T-helper 2 cell treated with Interferon-gamma antibody and Interleukin-4, amounts not matched to agents 100 ng/mL and 5 ng/mL, for 36 hours (primary cell): ENCODE results near the gene HMCN2. TPM values are rescaled to one million over a fixed set of nuclear protein-coding genes. Genes with fewer than 3 reads are reported as not detected.

Source experiments
- intact Hi-C: fragments of 100-400 bp; cut with micrococcal nuclease; formaldehyde crosslinking; loops from one replicate; pipeline ENCODE4 v1.15.1; 2023
- total RNA-seq: library from RNA; stranded (reverse); gene quantifications from 2 replicates; pipeline ENCODE4 v1.2.3, GENCODE V29; 2022

Gene HMCN2
- total RNA-seq, 1 donor from 2014 or later: not detected

DNA sequence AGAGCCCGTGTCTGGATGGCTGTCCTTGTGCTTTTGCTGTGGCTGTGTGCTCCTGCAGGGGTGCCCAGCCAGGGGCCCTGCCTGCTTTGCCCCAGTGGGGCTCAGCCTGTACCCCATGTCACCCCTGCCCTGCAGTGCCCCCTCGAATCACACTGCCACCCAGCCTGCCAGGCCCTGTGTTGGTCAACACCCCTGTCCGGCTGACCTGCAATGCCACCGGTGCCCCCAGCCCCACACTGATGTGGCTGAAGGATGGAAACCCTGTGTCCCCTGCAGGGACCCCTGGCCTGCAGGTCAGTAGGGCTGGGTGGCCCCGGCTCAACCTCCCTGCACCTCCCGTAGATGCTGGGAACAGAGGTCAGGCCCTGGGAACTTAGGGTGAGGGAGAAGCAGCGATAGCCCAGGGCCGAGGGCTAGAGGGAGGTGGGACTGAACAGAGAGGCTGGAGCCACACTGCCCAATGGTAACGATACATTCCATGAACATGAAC lies 96.4 kb downstream of the HMCN2 start:
- intact Hi-C loops: no loop called here

DNA sequence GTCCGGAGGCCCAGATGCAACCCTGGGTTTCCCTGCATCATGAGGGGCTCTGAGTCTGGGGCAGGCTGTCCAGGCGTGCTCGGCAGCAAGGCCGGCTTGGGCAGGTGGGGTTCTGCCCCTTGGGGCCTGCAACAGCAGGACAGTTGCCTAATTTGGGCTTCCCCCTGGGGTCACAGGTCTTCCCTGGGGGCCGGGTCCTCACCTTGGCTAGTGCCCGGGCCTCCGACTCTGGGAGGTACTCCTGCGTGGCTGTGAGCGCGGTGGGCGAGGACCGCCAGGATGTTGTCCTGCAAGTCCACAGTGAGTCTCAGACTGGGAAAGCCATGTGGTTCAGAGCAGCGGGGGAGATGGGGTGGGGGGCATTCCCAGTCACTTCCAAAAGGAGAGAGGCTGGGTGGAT lies 97.1 kb downstream of the HMCN2 start:
- intact Hi-C loops: no loop called here

DNA sequence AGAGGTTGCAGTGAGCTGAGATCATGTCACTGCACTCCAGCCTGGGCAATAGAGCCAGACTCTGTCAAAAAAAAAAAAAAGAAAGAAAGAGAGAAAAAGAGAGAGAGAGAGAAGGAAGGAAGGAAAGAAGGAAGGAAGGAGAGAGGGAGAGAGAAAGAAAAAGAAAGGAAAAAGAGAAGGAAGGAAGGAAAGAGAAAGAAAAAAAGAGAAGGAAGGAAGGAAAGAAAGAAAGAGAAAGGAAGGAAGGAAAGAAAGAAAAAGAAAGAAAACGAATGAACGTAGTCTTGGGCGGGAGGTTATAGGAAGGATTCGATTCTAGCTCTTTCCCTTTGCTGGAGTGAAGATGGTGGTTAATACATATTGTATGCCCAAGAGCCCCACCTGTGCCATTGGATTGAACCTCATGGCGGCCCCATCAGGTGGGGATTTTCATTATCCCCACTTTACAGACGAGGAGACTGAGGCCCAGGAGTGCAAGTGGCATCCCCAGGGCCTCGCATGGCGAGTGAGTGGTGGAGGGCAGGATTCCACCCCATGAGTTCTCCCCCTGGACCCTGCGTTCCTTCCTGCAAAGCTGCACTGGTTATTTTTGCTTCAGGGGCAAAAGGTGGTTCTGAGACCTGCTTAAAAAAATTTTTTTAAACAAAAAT lies 98.3 kb downstream of the HMCN2 start:
- intact Hi-C loops: no loop called here

DNA sequence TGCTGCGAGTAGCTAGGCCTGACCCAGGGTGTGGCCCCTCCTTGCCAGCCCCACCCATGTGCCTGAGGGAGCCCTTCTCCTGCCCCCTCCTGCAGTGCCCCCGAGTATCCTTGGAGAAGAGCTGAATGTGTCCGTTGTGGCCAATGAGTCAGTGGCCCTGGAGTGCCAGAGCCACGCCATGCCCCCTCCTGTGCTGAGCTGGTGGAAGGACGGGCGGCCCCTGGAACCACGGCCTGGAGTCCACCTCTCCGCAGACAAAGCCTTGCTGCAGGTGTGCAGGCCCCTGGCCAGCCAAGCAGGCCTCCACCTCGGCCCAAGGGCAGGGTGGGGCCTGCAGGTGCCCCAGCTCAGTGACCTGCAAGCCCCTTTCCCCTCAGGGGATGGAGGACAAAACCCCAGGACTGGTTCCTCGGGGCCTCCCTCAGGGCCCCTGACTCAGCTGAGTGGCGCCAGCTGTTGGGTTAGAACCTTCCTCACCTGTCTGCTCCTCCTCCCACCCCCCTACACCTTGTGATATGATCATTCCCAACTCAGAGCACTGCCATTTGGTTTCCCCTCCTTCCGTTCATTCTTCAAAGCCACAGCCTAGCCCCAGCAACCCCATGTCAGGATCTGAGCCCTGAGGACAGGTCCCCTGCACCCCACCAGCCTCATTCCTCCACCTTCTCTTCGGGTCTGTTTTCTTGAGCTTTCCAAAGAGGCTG lies 99.2 kb downstream of the HMCN2 start:
- intact Hi-C loops: no loop called here

DNA sequence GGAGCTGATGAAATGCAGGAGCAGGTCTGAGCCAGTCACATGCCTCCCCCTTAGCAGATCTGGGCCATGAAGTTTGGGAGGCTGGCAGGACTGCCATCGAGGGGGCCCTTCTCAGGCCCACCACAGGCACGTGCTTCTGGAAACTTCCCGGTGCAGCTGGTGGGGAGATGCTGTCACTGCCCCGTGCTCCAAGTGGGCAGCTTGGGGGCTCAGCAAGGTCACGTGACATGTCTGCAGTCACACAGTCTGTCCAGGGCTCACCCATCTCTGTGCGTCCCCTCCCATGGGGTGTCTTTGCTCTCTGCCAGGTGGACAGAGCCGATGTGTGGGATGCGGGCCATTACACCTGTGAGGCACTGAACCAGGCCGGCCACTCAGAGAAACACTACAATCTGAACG lies 99.8 kb downstream of the HMCN2 start:
- intact Hi-C loops: no loop called here

DNA sequence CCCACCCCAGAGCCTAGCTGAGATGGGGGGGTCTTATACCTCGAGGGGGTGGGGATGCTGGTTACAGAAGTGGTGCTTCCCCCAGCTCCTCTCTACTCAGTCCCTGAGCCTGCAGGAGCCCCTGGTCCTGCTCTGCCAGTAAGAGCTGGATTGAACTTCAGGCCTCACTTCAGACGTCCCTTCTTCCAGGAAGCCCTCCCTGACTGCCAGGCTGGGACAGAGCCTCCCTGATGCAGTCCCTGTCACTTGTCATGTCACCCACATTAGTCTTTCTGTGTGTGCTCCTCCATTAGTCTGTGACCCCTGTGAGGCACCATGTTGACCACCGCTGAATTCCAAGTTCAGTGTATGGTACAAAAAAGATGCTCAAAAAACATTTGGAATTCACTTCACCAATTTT lies 100.5 kb downstream of the HMCN2 start:
- intact Hi-C loops: no loop called here

DNA sequence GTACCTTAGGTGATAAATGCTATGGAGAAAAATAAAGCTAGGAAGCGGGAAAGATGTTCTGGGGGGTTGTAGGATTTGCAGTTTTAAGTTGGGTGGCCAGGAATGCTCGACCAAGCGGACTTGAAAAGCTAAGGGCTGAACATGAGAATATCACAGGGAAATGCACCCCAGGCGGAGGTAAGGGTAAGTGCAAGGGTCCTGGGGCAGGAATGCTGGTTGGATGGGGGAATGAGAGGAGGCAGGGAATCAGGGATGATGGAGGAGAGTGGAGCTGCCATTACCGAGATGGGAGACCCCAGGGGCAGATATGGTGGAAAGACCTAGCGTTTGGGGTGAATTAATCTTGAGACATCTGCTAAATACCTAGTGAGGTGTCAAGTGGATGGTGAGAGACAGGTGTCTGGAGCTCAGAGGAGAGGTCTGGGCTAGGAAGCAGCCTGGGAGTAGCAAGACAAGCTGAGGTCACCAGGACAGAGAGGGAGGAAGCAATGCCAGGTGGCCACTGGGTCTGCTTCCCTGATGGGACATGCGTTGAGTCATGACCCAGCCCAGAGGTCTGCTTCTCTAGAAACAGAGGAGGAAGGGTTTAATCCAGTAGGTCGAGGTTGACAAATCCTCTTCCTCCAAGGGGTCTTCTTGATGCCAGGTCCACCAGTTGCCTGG lies 101.5 kb downstream of the HMCN2 start:
- intact Hi-C loops: no loop called here

DNA sequence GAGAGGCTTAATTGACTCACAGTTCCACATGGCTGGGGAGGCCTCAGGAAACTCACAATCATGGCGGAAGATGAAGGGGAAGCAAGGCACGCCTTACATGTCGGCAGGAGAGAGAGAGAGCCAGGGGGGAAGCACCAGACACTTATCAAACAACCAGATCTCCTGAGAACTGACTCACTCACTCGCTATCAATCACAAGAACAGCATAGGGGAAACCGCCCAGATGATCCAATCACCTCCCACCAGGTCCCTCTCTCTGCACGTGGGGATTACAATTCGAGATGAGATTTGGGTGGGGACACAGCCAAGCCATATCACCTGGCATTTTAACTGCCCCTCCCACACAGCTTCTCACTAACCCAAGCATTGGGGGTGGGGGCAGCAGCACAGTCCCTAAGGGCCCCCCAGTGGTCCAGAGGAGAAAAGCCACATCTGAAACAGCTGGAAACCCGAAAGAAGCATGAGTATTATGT lies 103.1 kb downstream of the HMCN2 start:
- intact Hi-C loops: no loop called here

DNA sequence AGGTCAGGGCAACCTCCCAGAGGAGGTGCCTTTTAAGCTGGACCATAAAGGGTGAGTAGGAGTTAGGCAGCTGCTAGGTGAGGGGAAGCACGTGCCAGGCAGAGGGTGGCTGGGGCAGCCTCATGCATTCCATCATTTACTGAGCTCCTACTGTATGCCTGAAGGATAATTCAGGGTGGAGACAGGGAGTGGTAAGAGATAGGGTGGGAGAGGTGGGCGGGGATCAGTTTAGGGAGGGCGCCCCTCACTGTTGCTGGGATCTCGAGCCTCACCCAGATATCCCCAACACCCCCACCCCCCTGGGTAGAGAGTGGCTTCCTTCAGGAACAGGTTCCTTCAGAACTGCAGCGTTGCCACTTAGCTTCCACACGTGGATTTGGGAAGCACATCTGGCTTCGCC lies 104.7 kb downstream of the HMCN2 start:
- intact Hi-C loops: no loop called here

DNA sequence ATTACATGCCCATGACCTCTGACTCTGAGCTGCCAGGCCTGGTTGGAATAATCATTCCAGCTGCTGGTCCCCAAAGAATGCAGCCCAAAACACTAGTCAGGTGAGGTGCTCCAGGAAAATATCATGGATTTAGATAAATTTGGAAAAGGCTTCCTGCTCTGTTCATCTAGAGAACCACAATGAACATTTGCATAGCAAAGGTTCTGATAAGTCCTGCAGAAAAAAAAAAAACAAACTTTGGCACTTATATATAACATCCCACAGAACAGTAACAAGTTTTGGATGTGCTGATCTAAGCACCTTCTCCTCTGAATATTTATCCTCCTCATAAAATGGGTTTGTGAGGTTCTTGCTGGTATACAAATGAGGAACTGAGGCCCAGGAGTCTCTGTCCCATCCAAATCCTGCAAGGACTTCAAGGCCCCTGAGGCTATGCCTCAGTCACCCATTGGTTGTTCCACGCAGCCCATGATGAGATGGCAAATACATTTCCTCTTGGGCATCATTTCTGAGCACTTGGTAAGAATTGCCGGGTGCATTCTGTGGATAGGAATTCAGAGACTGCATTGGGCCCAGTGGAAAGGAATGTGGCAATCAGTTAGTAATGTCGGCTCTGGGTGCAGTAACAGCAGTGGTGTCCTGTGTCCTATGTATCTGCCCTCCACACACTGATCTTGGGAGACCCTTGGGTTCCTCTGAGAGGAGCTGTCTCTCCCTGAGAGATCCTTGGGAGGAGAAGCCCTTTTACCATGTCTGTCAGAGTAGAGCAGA lies 105.8 kb downstream of the HMCN2 start:
- intact Hi-C loops: no loop called here

DNA sequence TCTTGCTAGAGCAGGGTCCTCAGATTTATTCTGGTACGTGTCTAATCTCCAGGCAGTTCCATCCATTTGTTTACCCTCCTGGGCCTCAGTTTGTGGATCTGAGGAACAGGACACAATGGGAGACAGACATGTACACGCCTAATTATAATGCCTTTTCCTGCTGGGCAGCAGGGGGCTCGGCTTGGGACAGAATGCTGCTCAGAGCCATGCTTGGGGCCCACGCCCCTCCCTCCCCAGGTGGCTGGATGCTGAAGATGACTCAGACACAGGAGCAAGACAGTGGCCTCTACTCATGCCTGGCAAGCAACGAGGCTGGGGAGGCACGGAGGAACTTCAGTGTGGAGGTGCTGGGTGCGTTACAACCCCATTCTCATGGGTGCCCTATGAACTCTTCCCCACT lies 106.5 kb downstream of the HMCN2 start:
- intact Hi-C loops: no loop called here

DNA sequence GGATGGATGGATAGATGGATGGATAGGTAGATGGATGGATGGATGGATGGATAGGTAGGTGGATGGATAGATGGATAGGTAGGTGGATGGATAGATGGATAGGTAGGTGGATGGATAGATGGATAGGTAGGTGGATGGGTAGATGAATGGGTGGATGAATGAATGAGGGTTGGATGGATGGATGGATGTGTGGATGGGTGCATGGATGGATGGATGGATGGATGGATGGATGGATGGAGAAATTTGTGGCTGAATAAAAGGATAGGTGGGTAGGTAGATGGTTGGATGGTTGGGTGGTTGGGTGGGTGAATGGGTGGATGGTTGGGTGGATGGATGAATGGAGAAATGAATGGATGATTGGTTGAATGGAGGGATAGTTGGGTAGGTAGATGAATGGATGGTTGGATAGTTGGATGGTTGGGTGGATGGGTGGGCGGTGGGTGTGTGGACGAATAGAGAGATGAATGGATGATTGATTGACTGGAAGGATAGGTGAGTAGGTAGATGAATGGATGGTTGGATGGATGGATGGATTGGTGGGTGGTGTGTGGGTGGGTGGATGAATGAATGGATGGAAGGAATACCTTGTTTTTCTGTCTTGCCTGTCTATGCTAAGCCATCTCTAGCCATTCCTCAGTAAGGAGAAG lies 108.2 kb downstream of the HMCN2 start:
- intact Hi-C loops: no loop called here

DNA sequence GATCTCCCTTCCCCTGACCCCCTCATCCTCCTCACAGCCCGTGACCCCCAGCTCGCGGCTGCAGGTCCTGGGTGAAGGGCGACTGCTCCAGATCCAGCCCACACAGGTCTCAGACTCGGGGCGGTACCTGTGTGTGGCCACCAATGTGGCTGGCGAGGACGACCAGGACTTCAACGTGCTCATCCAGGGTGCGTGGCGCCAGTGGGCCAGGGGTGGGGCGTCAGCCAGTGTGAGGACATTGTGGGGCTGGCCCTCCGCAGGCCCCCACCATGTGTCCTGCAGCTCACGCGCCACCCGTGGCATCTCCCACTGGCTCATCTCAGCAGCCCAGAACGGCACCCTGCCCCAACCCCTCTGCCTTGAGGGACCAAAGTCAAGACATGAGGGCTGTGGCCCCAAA lies 112.1 kb downstream of the HMCN2 start:
- intact Hi-C loops: no loop called here

DNA sequence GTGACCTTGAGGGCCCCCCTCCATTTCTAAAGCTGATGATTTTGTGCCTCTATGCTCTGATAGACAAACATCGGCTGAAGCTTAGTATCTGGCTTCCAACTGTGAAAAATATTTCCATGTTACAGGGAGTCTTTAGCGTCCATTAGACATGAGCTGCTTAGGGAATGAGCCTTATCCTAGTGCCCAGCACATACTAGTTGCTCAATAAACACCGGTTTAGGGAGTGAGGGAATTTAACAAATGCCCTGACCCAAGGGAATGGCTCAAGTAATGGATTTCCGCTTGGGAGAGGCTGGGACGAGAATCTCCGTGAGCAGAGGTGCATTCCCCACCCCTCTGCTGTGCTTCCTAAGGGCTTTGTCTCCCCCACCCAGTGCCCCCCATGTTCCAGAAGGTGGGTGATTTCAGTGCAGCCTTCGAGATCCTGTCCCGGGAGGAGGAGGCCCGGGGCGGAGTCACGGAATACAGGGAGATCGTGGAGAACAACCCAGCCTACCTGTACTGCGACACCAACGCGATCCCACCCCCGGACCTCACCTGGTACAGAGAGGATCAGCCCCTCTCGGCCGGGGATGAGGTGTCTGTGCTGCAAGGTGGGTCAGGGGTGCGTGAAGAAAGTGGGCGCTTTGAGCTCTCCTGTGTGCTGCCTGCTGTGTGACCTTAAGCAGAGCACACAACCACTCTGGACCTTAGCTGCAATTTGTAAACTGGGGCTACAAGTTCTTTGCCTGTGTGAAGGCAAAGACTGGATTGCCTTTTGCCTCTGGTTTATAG lies 113.5 kb downstream of the HMCN2 start:
- intact Hi-C loops: no loop called here

DNA sequence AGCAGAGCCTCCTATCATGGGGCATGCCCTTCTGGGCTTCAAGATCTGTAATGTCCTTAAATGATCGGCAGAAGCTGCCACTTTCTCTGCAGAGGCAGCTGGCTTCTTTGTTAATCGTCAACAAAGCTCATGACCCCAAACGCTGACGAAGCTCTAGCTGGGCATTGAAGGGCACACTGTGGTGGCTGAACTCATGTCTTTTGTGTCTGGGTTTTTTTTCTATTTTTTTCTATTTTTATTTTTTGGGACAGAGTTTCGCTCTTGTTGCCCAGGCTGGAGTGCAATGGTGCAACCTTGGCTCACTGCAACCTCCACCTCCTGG lies 114.0 kb downstream of the HMCN2 start:
- intact Hi-C loops: no loop called here

DNA sequence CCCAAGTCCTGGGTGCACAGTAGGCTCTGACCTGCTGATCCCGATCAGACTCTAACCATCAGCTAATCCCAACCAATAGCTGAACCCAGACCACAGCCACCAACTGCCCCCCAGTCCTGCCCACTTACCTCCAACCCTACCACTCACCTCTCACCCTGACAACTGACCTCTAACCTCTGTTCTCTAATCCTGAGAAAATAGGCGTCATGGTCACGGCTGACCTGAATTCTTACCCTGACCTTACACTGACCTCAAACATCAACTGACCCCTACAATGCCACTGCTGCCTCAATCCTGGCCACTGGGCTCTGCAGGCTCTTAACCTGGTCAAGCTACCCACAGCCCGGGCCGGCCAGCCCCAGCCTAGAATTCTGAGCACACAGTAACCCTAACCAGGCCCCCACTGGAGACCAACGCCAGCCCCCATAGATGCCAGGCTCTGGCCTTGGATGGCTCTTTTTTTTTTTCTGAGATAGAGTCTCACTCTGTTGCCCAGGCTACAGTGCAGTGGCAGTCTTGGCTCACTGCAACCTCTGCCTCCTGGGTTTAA lies 115.4 kb downstream of the HMCN2 start:
- intact Hi-C loops: no loop called here

DNA sequence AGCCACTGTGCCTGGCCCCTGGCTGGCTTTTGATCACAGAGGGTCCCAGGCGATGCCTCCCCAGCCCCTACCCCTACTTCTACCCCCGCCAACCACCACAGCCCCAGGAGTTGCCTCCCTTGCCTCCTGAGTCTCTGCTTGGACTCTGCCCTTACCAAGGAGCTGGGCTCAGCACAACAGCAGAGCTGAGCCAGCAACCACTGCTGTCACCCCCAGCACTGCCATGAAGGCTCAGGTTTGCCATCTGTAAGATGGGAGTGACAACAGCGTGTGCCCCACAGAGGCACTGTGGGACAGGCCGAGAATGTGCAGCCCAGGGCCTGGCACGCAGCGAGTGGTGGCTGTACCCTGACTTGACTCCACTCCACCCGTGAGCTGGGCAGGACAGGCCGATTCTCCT lies 116.1 kb downstream of the HMCN2 start:
- intact Hi-C loops: no loop called here

DNA sequence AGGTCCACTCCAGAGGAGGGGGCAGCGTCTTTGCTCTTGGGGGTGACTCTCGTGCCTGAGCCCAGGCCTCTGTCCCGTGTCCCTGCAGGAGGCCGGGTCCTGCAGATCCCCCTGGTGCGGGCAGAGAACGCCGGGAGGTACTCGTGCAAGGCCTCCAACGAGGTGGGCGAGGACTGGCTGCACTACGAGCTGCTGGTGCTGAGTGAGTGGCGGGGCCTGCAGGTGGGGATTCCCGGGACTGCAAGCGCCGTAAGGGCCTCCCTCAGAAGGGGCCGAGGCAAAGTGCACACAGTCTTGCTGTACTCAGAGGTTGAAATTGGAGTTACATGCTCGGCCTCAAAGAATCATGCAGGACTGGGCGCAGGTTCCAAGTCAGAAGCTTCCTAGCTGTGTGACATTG lies 116.5 kb downstream of the HMCN2 start:
- intact Hi-C loops: no loop called here

DNA sequence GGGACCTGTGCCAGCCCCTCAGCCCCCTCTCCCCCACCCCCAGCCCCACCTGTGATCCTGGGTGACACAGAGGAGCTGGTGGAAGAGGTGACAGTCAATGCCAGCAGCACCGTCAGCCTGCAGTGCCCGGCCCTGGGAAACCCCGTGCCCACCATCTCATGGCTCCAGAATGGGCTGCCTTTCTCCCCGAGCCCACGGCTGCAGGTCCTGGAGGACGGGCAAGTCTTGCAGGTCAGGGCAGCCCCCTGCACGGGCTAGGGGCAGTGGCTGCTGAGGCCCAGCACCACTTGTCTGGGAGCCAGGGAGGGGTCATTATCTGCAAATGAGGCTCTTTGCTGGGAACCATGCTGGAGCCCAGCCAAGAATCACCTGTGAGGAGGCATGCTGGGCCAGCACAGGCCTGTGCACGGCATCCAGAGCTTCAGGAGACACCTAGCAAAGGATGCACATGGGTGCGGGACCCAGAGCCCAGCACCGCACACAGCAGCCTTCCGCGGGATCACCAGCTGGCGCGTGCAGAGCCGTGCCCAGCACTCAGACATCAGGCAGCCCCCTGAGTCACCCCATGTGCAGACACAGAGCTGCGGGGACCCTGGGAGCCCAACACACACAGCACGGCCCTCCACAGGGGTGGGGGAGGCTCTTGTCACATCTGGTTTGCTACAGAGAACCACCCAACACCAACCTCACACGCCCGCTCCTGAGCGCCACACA lies 117.2 kb downstream of the HMCN2 start:
- intact Hi-C loops: no loop called here

DNA sequence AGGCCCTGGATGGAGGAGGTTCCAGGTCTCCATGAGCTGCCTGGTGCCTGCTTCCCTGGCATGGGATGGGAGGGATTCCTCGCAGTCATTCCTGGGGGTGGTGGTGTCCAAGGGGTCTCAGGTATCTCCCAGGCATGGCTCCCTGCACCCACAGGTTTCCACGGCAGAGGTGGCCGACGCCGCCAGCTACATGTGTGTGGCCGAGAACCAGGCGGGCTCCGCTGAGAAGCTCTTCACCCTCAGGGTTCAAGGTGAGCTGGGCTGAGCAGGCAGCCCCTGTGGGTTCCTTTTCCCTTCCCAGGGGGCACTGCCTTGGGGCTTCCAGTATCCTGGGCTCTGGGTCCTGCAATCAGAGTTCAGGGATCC lies 117.8 kb downstream of the HMCN2 start:
- intact Hi-C loops: no loop called here
